HepG2 (cell line): ENCODE measurements around the gene MGARP. TPM values are rescaled to one million over a fixed set of nuclear protein-coding genes. Genes with fewer than 3 reads are reported as not detected.
A peak's percentile ranks its signal among the peaks of the same experiment; 100 is the strongest.

Experiments
- ARNT2 ChIP-seq: sonication (generic); formaldehyde crosslinking; IDR thresholded peaks from 2 replicates; pipeline ENCODE4 v1.8.0; 2022; ENCODE audit warnings: mild to moderate bottlenecking, low read depth, missing genetic modification reagents, moderate library complexity
- ATF6 ChIP-seq: sonication (generic); formaldehyde crosslinking; conservative IDR thresholded peaks from 2 replicates; pipeline ENCODE4 v1.4.0; 2020; ENCODE audit warnings: missing genetic modification reagents
- BATF2 ChIP-seq: sonication (generic); formaldehyde crosslinking; IDR thresholded peaks from 2 replicates; pipeline ENCODE4 v1.8.0; 2022; ENCODE audit warnings: mild to moderate bottlenecking, missing genetic modification reagents, moderate library complexity
- CEBPG ChIP-seq: IDR thresholded peaks from 2 replicates; pipeline ENCODE4 v1.6.1; 2016
- HDAC2 ChIP-seq: sonication (generic); formaldehyde crosslinking; IDR thresholded peaks from 2 replicates; pipeline ENCODE4 v1.4.0; 2020; ENCODE audit warnings: missing genetic modification reagents
- HMG20A ChIP-seq: IDR thresholded peaks from 2 replicates; pipeline ENCODE4 v1.6.1; 2016; ENCODE audit warnings: borderline replicate concordance
- MAFF ChIP-seq: IDR thresholded peaks from 2 replicates; pipeline ENCODE4 v1.6.1; 2011; ENCODE audit warnings: low read depth, low read length, improper control_type of control experiment
- PBX3 ChIP-seq: sonication (generic); formaldehyde crosslinking; IDR thresholded peaks from 2 replicates; pipeline ENCODE4 v1.8.1; 2023; ENCODE audit warnings: missing genetic modification reagents, inconsistent platforms, borderline replicate concordance
- POLR2A ChIP-seq, 2 experiments: IDR thresholded peaks; 2 replicates each; pipeline ENCODE4 v1.6.1; 2011; ENCODE audit warnings: low read depth in 2 of 2, low read length in 2 of 2, mild to moderate bottlenecking in 1 of 2, moderate library complexity in 1 of 2; ENCODE audit not compliant: insufficient read depth in 1 of 2
- SMC3 ChIP-seq: IDR thresholded peaks from 2 replicates; pipeline ENCODE4 v1.6.1; 2011; ENCODE audit warnings: low read length, improper control_type of control experiment
- SNAPC4 ChIP-seq: sonication (generic); formaldehyde crosslinking; IDR thresholded peaks from 2 replicates; pipeline ENCODE4 v1.4.0; 2020; ENCODE audit warnings: mild to moderate bottlenecking, missing genetic modification reagents
- TBX2 ChIP-seq: sonication (generic); formaldehyde crosslinking; IDR thresholded peaks from 2 replicates; pipeline ENCODE4 v1.5.0; 2020; ENCODE audit warnings: missing genetic modification reagents, mild to moderate bottlenecking, borderline replicate concordance
- THAP11 ChIP-seq: IDR thresholded peaks from 2 replicates; pipeline ENCODE4 v1.6.1; 2016; ENCODE audit warnings: missing biosample characterization, missing genetic modification reagents
- ZKSCAN8 ChIP-seq: IDR thresholded peaks from 2 replicates; pipeline ENCODE4 v1.6.1; 2016; ENCODE audit warnings: borderline replicate concordance, missing genetic modification reagents, missing compliant biosample characterization
- ZNF564 ChIP-seq: sonication (generic); formaldehyde crosslinking; IDR thresholded peaks from 2 replicates; pipeline ENCODE4 v1.8.1; 2023; ENCODE audit warnings: mild to moderate bottlenecking, missing genetic modification reagents
- ZNF572 ChIP-seq: sonication (generic); formaldehyde crosslinking; IDR thresholded peaks from 2 replicates; pipeline ENCODE4 v1.5.1; 2020; ENCODE audit warnings: mild to moderate bottlenecking, missing genetic modification reagents
- ZNF678 ChIP-seq: sonication (generic); formaldehyde crosslinking; IDR thresholded peaks from 2 replicates; pipeline ENCODE4 v1.4.0; 2020; ENCODE audit warnings: mild to moderate bottlenecking, missing genetic modification reagents
- ZNF766 ChIP-seq: sonication (generic); formaldehyde crosslinking; IDR thresholded peaks from 2 replicates; pipeline ENCODE4 v1.5.0; 2020; ENCODE audit warnings: missing genetic modification reagents, borderline replicate concordance
- polyA plus RNA-seq, 8 experiments: library from polyadenylated mRNA; depleted of rRNA in 3 of 8; stranded (reverse) in 7 of 8; unstranded in 1 of 8; fragments of >200 nt; fragmentation: Illumina TruSeq in 4 of 8; extraction: Trizol in 4 of 8; gene quantifications; 2 replicates each; pipeline versions ENCODE4 v1.2.1 to v1.2.3, GENCODE V29; 2011 to 2016; ENCODE audit warnings: low read depth in 4 of 8, missing spikeins in 1 of 8, mixed read lengths in 1 of 8; ENCODE audit not compliant: insufficient read depth in 1 of 8
- total RNA-seq, 5 experiments: library from RNA; depleted of rRNA; stranded (reverse); fragments of >200 nt; fragmentation: Illumina TruSeq; extraction: Trizol; gene quantifications; 2 replicates each; pipeline ENCODE4 v1.2.3, GENCODE V29; 2016; ENCODE audit warnings: low read depth in 1 of 5
- TF ChIP-seq, protein P1 (sequence below): sonication (generic); formaldehyde crosslinking; IDR thresholded peaks from 2 replicates; pipeline ENCODE4 v1.5.1; 2020; ENCODE audit warnings: missing genetic modification reagents, mild to moderate bottlenecking, borderline replicate concordance

The MGARP gene
- total and polyA plus RNA-seq, 2 of the 13 experiments (the other 11 are each of a cell fraction or from before 2014, with no cell fraction given): 0.11 to 0.13 TPM

- TF ChIP-seq BATF2 (CRISPR knock-in tag) (no peak), SNAPC4 (CRISPR knock-in tag) (peak; percentile 90), HDAC2 (peak; percentile 46), ZKSCAN8 (peak; percentile 81), TBX2 (CRISPR knock-in tag) (peak; percentile 63; the same call in 1 of the 2 replicates), ZNF572 (CRISPR knock-in tag) (peak; percentile 93; the same call in 1 of the 2 replicates), ARNT2 (peak; percentile 66; the same call in 1 of the 2 replicates), PBX3 (CRISPR knock-in tag) (0 out of 2 replicates have a peak, but pooled peaks have one; percentile 65), MAFF (no peak), ZNF564 (CRISPR knock-in tag) (peak; percentile 67), POLR2A (IDR thresholded peaks at IDR 0.05; ENCODE audit: insufficient read depth in 1 of 2, low read depth in 2 of 2, low read length in 2 of 2) (peak; percentile 77 to 79; a peak in 3 of 4 replicates), ATF6 (0 out of 2 replicates have a peak, but pooled peaks have one; percentile 46), HMG20A (CRISPR knock-in tag) (0 out of 2 replicates have a peak, but pooled peaks have one; percentile 34), THAP11 (peak; percentile 65; the same call in 1 of the 2 replicates), ZNF766 (CRISPR knock-in tag) (peak; percentile 84), ZNF678 (peak; percentile 64; the same call in 1 of the 2 replicates), CEBPG (CRISPR knock-in tag) (peak; percentile 44), SMC3 (peak; percentile 57; the same call in 1 of the 2 replicates)
- TF ChIP-seq, protein P1, sequence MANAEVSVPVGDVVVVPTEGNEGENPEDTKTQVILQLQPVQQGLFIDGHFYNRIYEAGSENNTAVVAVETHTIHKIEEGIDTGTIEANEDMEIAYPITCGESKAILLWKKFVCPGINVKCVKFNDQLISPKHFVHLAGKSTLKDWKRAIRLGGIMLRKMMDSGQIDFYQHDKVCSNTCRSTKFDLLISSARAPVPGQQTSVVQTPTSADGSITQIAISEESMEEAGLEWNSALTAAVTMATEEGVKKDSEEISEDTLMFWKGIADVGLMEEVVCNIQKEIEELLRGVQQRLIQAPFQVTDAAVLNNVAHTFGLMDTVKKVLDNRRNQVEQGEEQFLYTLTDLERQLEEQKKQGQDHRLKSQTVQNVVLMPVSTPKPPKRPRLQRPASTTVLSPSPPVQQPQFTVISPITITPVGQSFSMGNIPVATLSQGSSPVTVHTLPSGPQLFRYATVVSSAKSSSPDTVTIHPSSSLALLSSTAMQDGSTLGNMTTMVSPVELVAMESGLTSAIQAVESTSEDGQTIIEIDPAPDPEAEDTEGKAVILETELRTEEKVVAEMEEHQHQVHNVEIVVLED (CRISPR knock-in tag): peak; percentile 45; the same call in 1 of the 2 replicates
Measured at GRCh38 chr4:139295206-139295941, 15.3 kb upstream of the MGARP start (continued).
